Vagina (tissue), 2 donors: Measurements from ENCODE around the gene BMPR1A.

Experiments used
- CTCF ChIP-seq, 3 experiments: fragments of 450-650 bp in 2 of 3; fragments of 200-600 bp in 1 of 3; sonication (generic) in 1 of 3; IDR thresholded peaks; one replicate each; pipeline ENCODE4 v1.5.1; 2017 to 2019; ENCODE audit warnings: antibody characterized with exemption in 3 of 3, mild to moderate bottlenecking in 2 of 3, moderate library complexity in 2 of 3
- POLR2AphosphoS5 ChIP-seq, 2 donors: sonication (generic); formaldehyde crosslinking; IDR thresholded peaks; one replicate each; pipeline ENCODE4 v1.9.0; 2017; ENCODE audit warnings: antibody characterized with exemption in 2 of 2, mild to moderate bottlenecking in 2 of 2, low read depth in 1 of 2; ENCODE audit not compliant: insufficient read depth in 1 of 2

- TF ChIP-seq POLR2AphosphoS5 (IDR thresholded peaks at IDR 0.05; ENCODE audit: insufficient read depth in 1 of 2, low read depth in 1 of 2) (no peak), CTCF (IDR thresholded peaks at IDR 0.05) (no peak)
These were observed 122.7 kb downstream of the BMPR1A start for GRCh38 chr10:86878983-86879713.
